B cell (primary cell): ENCODE data around the gene AMIGO1. TPM values are rescaled to one million over a fixed set of nuclear protein-coding genes. Genes with fewer than 3 reads are reported as not detected.

Source experiments
- ATAC-seq: fragments of 200-7000 bp; cut with Tn5 transposase; one replicate; pipeline ENCODE4 v1.10.0; 2021; ENCODE audit warnings: low read depth, mild to moderate bottlenecking, moderate number of reproducible peaks, moderate library complexity
- CTCF ChIA-PET: fragments of 350-600 bp; sonication (Branson Sonifier 250); formaldehyde crosslinking; loops from one replicate; lab custom pipeline; 2021; ENCODE audit warnings: antibody characterized with exemption, inconsistent platforms; lab: Charles Lee
- POLR2A ChIA-PET: fragments of 350-600 bp; sonication (Branson Sonifier 250); formaldehyde crosslinking; loops from one replicate; lab custom pipeline; 2021; ENCODE audit warnings: antibody characterized with exemption; lab: Charles Lee
- DNase-seq: peaks from one replicate; pipeline ENCODE4 v3.0.0; 2013
- H2AFZ ChIP-seq: 2 replicates; pipeline ENCODE4 v1.6.1; 2012; ENCODE audit warnings: mild to moderate bottlenecking, low read depth, low read length; ENCODE audit not compliant: insufficient read depth, poor library complexity, severe bottlenecking
- H3K27ac ChIP-seq, 2 donors: 1 replicate in 1 of 2; 2 replicates in 1 of 2; pipeline ENCODE4 v1.5.1; 2012 to 2013; ENCODE audit warnings: low read length in 2 of 2, mild to moderate bottlenecking in 2 of 2, moderate library complexity in 1 of 2
- H3K27me3 ChIP-seq, 4 experiments: fragments of 200-600 bp in 1 of 4; sonication (generic) in 1 of 4; replicated peaks in 1 of 4; 1 replicate in 2 of 4; 2 replicates in 2 of 4; pipeline versions ENCODE4 v1.6.1 to v1.7.0; 2013 to 2016; ENCODE audit warnings: low read length in 3 of 4, mild to moderate bottlenecking in 2 of 4, mixed read lengths in 1 of 4, moderate library complexity in 1 of 4; ENCODE audit not compliant: insufficient read depth in 4 of 4, control insufficient read depth in 3 of 4; ENCODE audit errors: control extremely low read depth in 1 of 4
- H3K36me3 ChIP-seq, 2 experiments: replicated peaks in 1 of 2; 1 replicate in 1 of 2; 2 replicates in 1 of 2; pipeline versions ENCODE4 v1.6.1 to v1.7.1; 2013; ENCODE audit warnings: low read length in 1 of 2; ENCODE audit not compliant: insufficient read depth in 2 of 2, control insufficient read depth in 1 of 2; ENCODE audit errors: control extremely low read depth in 1 of 2, extremely low read depth in 1 of 2
- H3K4me1 ChIP-seq, 2 donors: fragments of 200-600 bp in 1 of 2; sonication (generic) in 1 of 2; 1 replicate in 1 of 2; 2 replicates in 1 of 2; pipeline versions ENCODE4 v1.5.1 to v1.6.1; 2013 to 2017; ENCODE audit warnings: low read length in 2 of 2; ENCODE audit not compliant: control insufficient read depth in 2 of 2, insufficient read depth in 2 of 2
- H3K4me2 ChIP-seq: replicated peaks from 2 replicates; pipeline ENCODE3; 2012; ENCODE audit warnings: mild to moderate bottlenecking, low read depth, low read length; ENCODE audit not compliant: poor library complexity, severe bottlenecking
- H3K4me3 ChIP-seq, 5 experiments: fragments of 200-600 bp in 1 of 5; sonication (generic) in 1 of 5; 1 replicate in 3 of 5; 2 replicates in 2 of 5; pipeline versions ENCODE4 v1.5.1 to v1.7.0; 2011 to 2016; ENCODE audit warnings: low read length in 4 of 5, mild to moderate bottlenecking in 4 of 5, low read depth in 2 of 5, control low read depth in 1 of 5, moderate library complexity in 1 of 5; ENCODE audit not compliant: insufficient read depth in 1 of 5; ENCODE audit errors: control extremely low read depth in 1 of 5, extremely low read depth in 1 of 5
- H3K79me2 ChIP-seq: fragments of 200-600 bp; sonication (generic); one replicate; pipeline ENCODE4 v1.6.0; 2016; ENCODE audit warnings: low read length; ENCODE audit not compliant: control insufficient read depth, insufficient read depth
- H3K9ac ChIP-seq: fragments of 200-600 bp; sonication (generic); 2 replicates; pipeline ENCODE4 v1.6.1; 2017; ENCODE audit warnings: mild to moderate bottlenecking, low read length, moderate library complexity
- H3K9me3 ChIP-seq, 3 donors: one replicate each; pipeline versions ENCODE4 v1.6.1 to v1.7.1; 2013; ENCODE audit warnings: low read length in 2 of 3; ENCODE audit not compliant: control insufficient read depth in 2 of 3, insufficient read depth in 1 of 3; ENCODE audit errors: control extremely low read depth in 1 of 3
- H4K20me1 ChIP-seq: 2 replicates; pipeline ENCODE4 v1.6.0; 2012; ENCODE audit warnings: mild to moderate bottlenecking, low read length; ENCODE audit not compliant: insufficient read depth, control insufficient read depth, poor library complexity, severe bottlenecking
- H3K27ac Mint-ChIP-seq: one replicate; pipeline ENCODE4 v1.8.0; 2021; ENCODE audit warnings: mixed read lengths
- H3K27me3 Mint-ChIP-seq: one replicate; pipeline ENCODE4 v1.8.0; 2021; ENCODE audit warnings: mixed read lengths
- H3K4me1 Mint-ChIP-seq: one replicate; pipeline ENCODE4 v1.8.0; 2021; ENCODE audit warnings: mixed read lengths
- H3K4me3 Mint-ChIP-seq: one replicate; pipeline ENCODE4 v1.8.0; 2021; ENCODE audit warnings: mixed read lengths
- H3K9me3 Mint-ChIP-seq: one replicate; pipeline ENCODE4 v1.8.0; 2022; ENCODE audit warnings: mixed read lengths; ENCODE audit not compliant: insufficient read depth
- CTCF ChIP-seq: fragments of 200-600 bp; IDR thresholded peaks from one replicate; pipeline ENCODE4 v1.8.0; 2022; ENCODE audit warnings: antibody characterized with exemption, mild to moderate bottlenecking
- EZH2 ChIP-seq: IDR thresholded peaks from 2 replicates; pipeline ENCODE4 v1.6.1; 2012; ENCODE audit warnings: borderline replicate concordance, low read depth, mild to moderate bottlenecking, moderate library complexity, low read length; ENCODE audit not compliant: insufficient read depth, poor library complexity, severe bottlenecking
- WGBS: methylation state at CpG from one replicate; pipeline ENCODE4 v1.1.5; 2013; ENCODE audit warnings: missing lambda C conversion rate; ENCODE audit not compliant: insufficient coverage; 5-methylcytosine and 5-hydroxymethylcytosine counted together
- intact Hi-C: fragments of 100-400 bp; cut with micrococcal nuclease; formaldehyde crosslinking; loops from one replicate; pipeline ENCODE4 v1.10.0; 2022
- polyA plus RNA-seq: library from polyadenylated mRNA; depleted of rRNA; stranded (reverse); fragments of >200 nt; gene quantifications from 2 replicates; pipeline ENCODE4 v1.2.3, GENCODE V29; 2012
- total RNA-seq, 2 donors: library from RNA; stranded (reverse); fragments of 120-200 nt in 1 of 2; gene quantifications; 1 replicate in 1 of 2; 2 replicates in 1 of 2; pipeline versions ENCODE4 v1.2.3 to v1.2.4, GENCODE V29; 2013 to 2022

Gene AMIGO1
- total and polyA plus RNA-seq, 2 donors (not counting 1 experiment from before 2014, with no cell fraction given): 0.19 to 2.4 TPM

- peaks cover 12 to 23% of the 10 kb centered on the region in 2 donors for H3K4me1 ChIP-seq
- 12% methylated on average over 17 of the region's 29 CpGs for WGBS
- POLR2A ChIA-PET: interaction anchor here (0.6 to 1.6 kb wide), 10 partner anchors 9 to 407 kb away, joined by 3 to 8 read pairs (median 6); partner anchors contain the start of genes CYB561D1, GNAI3, PSMA5 and TAF13
- peaks cover 0 to 24% (median 8%) of the 10 kb centered on the region in 4 experiments for H3K27me3 ChIP-seq
- Mint-ChIP-seq H3K27me3 (peaks cover 29% of the 10 kb centered on the region), H3K9me3 (no peaks in the 10 kb centered on the region), H3K27ac (peak overlapping the region; percentile 88), H3K4me3 (peak overlapping the region; percentile 96), H3K4me1 (peaks cover 28% of the 10 kb centered on the region)
- peak overlapping the region; percentile 70 for H3K9ac ChIP-seq
- intact Hi-C loops: loop anchor here (1.0 to 10.0 kb wide), 8 partner anchors 11 to 924 kb away; partner anchors contain the start of genes AMIGO1, AMPD2, CYB561D1 and GNAI3
- peak overlapping the region; percentile 96 for H2AFZ ChIP-seq
- H4K20me1 ChIP-seq: no peaks in the 10 kb centered on the region
- H3K4me2 ChIP-seq: peak overlapping the region; percentile 93
- peak overlapping the region; percentile 45 to 74 (median 68) for H3K4me3 ChIP-seq
- peaks cover 24% of the 10 kb centered on the region for H3K79me2 ChIP-seq
- peaks cover 0 to 1% (median 0%) of the 10 kb centered on the region in 3 donors for H3K9me3 ChIP-seq
- ATAC-seq: peak; percentile 48
- no peak overlapping the region for H3K27ac ChIP-seq
- no peak for TF ChIP-seq CTCF
- no peak for TF ChIP-seq EZH2
- DNase-seq: no peak
- H3K36me3 ChIP-seq: no peaks in the 10 kb centered on the region
- CTCF ChIA-PET: interaction anchor here (0.7 to 37.9 kb wide), 14 partner anchors 7 to 502 kb away, joined by 3 to 926 read pairs (median 4); partner anchors contain the start of genes AHCYL1, CYB561D1, GPR61 and PSMA5
These were observed 26.5 kb downstream of the AMIGO1 start for GRCh38 chr1:109482791-109483671.
